RWPE1 (cell line): ENCODE results near the gene STRIP2.

Experiments used
- CTCF ChIA-PET: fragments of 350-600 bp; sonication (Branson Sonifier 250); formaldehyde crosslinking; extraction: SDS; loops from one replicate; lab custom pipeline; 2021; lab: Yijun Ruan, JAX
- POLR2A ChIA-PET: fragments of 400-600 bp; formaldehyde crosslinking; extraction: SDS; loops from one replicate; lab custom pipeline; 2020; ENCODE audit warnings: antibody characterized with exemption; ENCODE audit not compliant: low non-redundant PET; lab: Yijun Ruan, JAX
- DNase-seq: peaks from one replicate; pipeline ENCODE4 v3.0.0; 2012; ENCODE audit warnings: low spot score
- H3K27ac ChIP-seq: fragments of 450-650 bp; 2 replicates; pipeline ENCODE4 v1.5.1; 2017
- CTCF ChIP-seq: fragments of 450-650 bp; conservative IDR thresholded peaks from 2 replicates; pipeline ENCODE4 v1.5.1; 2017; ENCODE audit warnings: low read depth, mild to moderate bottlenecking

Gene STRIP2

GRCh38 chr7:129535896-129536295 lies 101.7 kb downstream of the STRIP2 start:
- CTCF ChIA-PET, result no interaction called here
- DNase-seq, result no peak
- no peak overlapping the region for H3K27ac ChIP-seq

GRCh38 chr7:129536323-129536722 lies 102.1 kb downstream of the STRIP2 start:
- POLR2A ChIA-PET, result no interaction called here
- DNase-seq, result no peak
- no peak for TF ChIP-seq CTCF
- no peak overlapping the region for H3K27ac ChIP-seq
- CTCF ChIA-PET, result no interaction called here

More at GRCh38 chr7:129535896-129536295, 101.7 kb downstream of the STRIP2 start:
- no peak for TF ChIP-seq CTCF
- POLR2A ChIA-PET, result no interaction called here
